GM20431 (cell line): Measurements from ENCODE around the gene USP32.
"Not testable (repeated sequence)": the region's sequence is repeated elsewhere in the genome, so short reads cannot be mapped to it uniquely, and the experiment has no call there.

Experiments
- in situ Hi-C: fragments of 300-500 bp; cut with MseI, MboI; formaldehyde crosslinking; loops from one replicate; pipeline ENCODE4 v1.15.0; 2020; ENCODE audit warnings: low sequenced_read_pairs; ENCODE audit not compliant: unreplicated experiment

The USP32 gene

DNA sequence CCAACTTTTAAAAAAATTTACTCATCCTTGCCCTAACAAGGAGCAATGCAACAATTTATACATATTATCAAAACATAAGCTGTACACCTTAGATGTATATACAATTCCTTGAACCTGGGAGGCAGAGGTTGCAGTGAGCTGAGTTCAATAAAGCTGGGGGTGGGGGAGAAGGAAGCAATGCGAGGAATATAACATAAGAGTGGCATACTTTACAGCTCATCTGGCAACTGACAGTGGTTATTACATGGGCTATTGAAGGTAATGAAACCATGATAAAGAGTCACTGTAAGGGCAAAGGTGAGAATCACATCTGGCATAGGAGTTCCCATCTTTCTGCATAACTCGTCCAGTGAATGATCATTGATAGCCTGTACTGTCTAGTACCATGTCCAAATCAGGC is 198.5 kb downstream of the USP32 start:
- in situ Hi-C loops, result no loop called here

DNA sequence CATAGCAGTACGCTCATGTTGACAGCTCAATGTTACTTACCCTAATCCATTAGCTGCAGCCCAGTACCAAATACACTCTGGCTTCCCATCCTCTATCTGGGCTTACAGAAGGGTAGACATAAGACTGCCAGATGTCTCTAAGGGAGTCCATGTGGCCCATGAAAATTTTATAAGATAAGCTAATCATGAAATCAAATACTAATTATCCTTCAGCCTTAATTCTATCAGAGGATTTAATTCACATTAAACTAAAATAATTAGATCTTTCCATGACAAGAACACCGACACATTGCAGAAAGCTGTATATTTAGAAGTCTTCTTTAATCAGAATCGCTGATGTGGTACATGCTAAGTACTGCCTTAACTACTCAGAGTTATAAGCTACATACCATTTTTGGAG is 198.9 kb downstream of the USP32 start:
- in situ Hi-C loops, result not testable (repeated sequence)

DNA sequence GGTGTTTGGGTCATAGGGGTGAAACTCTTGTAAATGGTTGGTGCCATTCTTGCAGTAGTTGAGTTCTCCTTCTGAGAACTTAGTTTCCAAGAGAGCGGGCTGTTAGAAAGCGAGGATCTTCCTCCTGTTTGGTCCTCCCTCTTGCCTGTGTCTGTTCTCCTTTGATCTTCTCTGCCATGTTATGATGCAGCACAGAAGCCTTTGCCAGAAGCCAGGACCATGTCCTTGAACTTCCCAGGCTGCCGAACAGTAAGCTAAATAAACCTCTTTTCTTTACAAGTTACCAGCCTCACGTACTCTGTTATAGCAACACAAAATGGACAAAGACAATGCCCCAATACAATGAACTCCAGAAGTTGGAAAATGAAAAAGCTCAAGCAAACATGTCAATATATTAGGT is 201.9 kb downstream of the USP32 start:
- in situ Hi-C loops, result not testable (repeated sequence)

DNA sequence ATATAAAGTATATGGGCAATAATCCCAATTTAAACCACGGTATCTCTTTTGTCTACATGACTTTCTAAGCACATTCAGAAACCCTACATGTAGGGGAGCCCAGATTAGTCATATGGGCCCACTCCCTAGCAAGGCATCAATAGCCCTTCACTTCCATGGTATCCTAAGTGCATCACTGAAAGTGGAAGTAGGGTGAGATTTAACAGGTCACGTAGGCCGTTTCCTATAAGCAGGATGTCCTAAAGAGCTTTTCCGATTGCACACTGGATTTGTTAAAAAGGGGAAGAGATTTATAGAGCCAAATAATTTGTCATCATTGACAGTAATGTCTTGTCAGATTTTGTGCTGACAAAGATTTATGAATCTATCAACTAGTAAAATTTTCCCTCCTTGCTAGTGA is 203.2 kb downstream of the USP32 start:
- in situ Hi-C loops, result no loop called here

DNA sequence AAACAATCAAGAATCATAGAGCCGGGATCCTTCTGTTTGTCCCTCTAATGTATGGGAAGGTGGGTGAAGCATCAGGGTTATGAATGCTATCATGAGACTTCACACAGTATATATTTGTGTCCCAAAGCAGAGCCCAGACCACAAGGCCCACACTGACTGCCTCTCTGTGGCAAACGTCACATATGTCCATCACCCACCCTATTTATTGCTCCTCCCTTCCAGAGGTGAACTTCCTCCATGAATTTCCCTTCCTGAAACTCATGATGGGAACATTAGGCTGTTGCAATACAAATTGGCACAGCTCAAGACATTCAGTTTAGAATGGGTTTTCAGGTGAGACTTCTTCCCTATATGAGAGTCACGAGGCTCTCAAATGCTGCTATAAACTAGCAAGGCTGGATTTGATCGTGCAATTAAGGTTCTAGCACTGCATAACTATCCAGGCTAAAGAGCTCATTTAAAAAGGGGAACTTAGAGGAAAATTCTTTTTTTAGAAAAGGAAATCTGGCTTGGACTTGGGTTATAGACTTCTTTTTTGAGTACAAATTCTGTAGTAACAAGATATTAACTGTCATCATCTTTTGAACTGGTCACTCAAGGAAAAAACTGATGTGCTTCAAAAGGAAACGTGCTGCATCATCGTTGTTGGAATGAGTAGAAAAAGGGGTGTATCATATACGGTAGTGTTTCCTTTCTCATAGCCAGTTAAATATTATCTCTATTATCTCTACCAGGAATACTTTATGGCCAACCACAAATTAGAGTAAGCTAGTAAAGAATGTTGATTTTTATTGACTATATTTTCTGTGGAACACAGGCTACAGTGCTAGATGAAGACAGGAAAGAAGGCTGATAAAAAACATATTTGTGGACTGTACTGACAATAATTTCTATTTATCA is 204.8 kb downstream of the USP32 start:
- in situ Hi-C loops, result not testable (repeated sequence)

DNA sequence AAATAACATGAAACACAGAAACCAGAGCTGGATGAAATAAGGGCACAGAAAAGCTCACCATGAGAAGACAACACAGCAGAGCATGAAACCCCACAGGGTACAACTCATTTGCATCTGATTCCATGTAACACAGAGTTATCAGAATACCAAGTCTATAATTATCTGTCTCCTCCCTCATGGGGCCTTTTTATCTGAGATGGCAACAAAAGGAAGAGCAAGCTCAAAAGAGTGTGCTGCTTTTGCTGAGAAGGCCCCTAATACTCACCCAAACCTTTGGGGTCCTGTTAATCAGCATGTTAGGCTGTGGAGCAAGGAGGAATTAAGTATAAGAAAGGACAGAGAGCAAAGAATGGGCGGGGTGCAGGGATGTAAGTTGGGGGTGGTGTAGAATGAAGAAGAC is 205.6 kb downstream of the USP32 start:
- in situ Hi-C loops, result not testable (repeated sequence)

DNA sequence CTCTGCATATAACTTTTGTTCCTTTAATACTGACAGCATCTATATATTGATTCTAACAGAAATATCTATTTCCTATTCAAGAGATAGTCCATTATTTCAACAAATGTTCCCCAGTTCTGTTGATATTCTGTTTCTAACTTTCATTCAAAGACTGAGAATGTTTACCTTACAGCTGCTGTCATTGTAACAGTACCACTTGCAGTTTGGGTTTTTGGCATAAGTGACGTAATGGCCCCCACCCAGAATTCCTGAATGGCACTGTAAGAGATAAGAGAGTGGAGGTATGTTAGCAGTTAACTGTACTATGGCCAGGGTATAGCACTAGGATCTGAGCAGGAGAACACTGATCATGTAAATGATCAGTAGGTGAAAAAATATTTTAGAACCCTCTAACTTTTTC is 211.6 kb downstream of the USP32 start:
- in situ Hi-C loops, result not testable (repeated sequence)

DNA sequence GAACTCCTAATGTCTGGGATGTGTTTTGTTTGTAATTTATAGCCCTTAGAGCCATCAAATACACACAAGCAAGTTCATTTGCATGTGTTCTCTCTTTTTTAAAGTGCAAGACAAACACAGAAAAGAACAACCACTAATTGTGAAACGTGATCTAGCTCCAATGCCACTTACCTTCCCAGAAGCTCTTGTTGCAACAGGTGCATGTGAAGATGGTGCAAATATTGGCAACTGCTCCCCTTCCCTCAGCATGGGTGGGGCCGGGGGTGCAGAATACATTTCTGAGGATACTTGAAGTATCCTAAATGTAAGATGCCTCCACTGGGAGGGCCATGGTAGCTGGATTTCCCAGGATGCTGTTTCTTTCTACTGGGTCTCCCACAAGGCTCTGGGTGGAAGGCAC is 213.8 kb downstream of the USP32 start:
- in situ Hi-C loops, result not testable (repeated sequence)

DNA sequence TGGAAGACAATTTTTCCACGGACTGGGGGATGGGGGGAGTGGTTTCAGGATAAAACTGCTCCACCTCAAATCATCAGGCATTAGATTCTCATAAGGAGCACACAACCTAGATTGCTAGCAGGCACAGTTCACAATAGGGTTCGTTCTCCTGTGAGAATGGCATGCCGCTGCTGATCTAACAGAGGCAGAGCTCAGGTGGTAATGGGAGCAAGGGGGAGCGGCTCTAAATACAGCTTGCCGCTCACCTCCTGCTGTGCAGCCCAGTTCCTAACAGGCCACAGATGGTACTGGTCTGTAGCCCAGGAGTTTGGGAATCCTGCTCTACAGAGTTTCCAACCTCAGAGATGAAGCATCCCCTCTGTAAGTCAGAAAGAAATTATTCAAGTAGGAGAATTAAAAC is 215.2 kb downstream of the USP32 start:
- in situ Hi-C loops, result not testable (repeated sequence)

DNA sequence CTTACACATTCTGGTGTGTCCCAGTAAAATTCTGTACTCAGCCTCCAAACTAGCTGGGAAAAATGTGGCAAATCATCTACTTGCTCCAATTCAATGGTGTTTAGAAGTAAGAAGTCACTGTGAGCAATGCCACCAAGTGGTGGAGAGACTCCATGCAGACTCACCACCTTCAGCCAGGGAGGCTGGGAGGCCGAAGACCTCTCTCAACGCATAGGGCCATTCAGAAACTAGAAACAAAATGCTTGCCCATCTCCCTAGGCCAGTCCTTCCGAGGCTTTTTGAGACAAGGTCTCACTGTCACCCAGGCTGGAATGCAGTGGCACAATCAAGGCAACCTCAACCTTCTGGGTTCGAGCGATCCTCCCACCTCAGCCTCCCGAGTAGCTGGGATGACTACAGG is 217.2 kb downstream of the USP32 start:
- in situ Hi-C loops, result not testable (repeated sequence)

DNA sequence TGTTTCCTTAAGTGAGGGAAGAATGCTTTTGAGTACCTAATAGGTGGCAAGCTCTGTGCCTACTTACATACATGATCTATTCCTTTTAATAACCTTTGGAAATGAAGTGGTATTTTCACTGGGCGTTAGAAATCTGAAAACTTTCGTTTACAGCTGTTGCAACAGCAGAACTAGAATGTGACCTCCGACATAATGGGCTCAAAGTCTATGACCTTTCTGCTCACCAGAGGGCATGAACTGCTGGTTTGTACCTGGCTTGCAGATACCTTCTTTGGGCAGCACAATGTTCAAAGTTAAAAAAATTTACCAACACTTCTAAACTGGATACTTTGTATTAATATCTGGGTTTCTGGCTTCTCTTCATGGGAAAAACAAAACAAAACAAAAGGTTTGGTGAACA is 217.9 kb downstream of the USP32 start:
- in situ Hi-C loops, result no loop called here

DNA sequence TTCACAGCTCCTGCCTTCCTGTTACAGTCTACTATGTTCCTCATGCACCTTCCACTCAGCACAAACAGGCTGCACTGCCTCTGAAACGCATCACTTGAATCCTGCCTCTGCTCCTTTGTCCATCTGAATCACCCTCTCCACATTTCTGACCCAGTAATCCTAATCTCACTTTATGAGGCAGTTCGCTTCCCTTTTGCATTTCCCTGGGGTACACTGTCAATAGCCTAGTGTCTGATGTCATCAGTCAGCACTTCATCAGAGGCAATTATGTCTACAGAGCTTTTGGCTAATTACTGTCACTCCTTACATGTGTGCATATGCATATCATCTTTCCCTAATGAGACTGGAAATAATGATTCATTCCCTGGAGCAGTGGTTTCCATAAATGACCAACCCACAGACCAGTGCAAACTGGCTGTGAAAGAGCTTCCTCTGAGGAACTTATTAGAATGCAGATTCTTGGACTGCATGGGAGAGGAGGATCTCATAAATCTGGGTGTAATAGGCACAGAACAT is 218.6 kb downstream of the USP32 start:
- in situ Hi-C loops, result no loop called here

DNA sequence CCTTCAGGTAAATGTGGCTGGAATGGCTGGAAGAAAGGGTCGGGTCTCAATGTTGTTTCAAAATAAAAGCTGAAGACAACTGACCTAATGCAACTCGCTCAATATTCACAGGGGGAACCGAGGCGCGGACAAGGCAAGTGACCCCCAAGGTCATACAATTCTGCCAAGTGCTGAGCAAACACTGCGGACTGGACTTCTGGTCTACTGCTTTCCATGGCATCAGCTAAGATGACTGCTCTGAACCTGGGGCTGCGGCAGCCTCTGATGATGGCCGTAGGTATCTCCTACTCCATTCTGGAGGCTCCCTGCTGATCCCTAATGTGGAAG is 220.2 kb downstream of the USP32 start:
- in situ Hi-C loops, result no loop called here

DNA sequence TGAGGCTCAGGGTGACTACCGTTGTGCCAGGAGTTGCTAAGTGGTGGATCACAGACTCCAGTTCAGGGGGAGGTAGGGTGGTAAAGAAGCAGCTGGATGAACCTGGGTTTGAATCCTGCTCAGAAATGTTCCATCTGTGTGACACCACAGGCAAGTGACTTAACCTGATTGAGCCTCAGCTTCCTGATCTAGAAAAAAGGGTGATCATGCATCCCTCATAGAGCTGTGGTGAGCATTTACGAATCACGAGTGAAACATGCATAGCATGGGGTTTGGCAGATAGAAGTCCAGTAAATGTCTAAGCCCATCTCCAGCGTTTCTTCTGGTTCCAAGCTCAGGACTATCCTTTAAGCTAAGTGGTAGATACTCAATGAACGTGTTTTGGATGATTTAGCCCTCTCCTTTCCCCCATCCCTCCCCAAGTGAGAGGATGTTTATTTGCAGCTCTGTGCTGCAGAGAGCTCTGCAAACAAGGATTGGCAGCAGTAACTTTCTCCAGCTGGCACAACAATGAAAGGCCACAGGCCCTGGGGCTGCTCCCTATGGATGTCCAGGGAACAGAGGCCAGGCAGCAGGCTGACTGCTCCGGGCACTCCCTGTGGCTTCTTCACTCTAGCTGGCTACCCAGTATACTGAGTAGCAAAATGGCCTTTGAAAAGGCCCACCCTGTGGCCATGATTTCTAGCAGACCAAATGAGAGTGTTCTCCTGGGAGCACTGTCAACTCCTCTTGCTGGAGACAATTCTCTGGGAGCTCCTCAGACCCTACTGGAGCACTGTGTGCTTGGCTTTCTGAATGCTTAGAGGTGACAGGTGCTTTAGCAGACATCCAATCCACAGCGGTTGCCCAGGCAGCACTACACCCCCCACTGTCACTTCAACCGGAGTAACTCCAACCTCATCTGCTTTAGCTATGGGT is 220.8 kb downstream of the USP32 start:
- in situ Hi-C loops, result no loop called here

DNA sequence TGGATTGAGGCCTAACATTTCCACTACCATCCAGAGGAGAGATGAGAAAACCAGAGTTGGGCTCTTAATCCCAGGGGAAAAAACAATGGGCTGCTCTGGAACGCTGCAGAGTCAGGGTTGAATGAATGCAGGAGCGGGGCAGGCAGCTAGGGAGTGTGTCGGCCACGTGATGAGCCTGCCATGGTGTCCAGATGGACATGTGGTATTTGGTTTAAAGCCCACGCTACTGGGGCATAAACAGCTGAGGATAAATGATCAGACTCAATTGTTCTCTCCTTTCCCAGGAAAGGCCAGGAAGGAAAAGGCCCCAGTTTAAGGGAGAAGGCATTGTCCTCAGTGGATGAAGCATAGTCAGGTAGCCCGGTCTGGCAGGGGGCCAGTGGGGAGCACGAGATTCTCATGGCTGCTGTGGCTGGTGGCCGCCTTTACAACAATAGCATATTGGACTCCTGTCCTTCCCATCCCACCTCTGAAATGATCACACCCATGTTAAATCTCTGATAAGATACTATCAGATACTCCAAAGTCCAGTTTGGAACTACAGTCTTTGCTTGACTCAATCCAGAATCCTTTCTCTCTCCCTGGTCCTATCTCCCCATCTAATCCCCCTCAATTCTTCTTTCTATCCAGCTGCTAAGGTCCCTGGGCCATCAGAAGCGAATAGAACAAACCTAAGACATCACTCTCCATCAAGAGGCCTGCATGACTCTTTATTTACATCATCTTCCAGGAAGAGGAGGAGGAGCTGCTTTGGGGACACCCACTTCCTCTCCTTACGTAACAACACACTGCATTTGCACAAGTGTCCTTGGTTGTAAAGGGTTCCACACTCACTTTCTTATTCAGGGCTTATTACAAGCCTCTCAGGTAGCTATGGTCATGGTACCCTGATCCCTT is 221.8 kb downstream of the USP32 start:
- in situ Hi-C loops, result no loop called here

DNA sequence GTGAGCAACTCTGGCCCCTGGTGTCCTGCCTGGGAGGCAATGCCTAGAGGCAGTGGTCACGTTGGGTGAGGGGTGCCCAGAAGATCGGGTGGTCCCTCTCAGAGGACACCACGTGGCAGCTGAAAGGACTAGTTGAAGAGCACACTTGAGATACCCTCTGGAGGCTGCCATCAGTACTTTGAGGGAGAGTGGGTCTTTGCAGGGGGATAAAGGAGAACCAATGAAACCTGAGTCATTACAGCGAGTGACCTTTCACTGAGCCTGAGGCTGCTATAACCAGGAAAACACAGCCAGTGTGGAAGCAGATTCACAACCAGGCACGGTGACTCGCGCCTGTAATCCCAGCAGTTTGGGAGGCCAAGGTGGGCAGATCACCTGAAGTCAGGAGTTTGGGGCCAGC is 223.3 kb downstream of the USP32 start:
- in situ Hi-C loops, result no loop called here

DNA sequence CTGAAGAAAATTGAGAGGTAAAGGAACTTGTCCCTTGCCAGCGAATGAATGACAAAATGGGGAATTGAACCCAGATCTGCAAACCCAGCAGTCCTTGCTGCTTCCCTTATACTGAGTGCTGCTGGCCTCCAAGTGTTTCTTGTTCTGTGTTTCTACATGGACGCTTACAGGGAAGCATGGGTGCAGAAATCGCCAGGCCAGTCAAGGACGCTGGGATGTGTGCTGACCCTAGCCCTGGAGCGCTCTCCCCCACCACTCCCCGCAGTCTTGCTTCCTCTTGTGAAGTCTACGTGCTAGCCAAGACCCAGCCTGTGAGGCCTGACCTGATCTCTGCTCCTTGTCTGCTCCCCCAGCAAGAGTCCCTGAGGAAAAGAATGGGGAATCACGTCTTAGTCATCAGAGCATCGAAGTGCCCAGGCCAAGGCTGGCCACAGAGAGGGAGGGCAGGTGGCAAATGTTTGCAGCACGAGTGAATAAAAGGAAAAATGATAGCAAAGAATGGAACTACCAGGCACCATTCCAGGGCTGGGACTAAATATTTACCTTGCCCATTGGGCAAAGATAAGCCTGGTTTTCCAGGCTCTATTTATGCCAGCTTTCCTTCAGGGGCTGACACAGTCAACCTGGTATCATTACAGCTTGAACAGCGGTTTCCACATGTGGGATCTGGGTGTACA is 224.7 kb downstream of the USP32 start:
- in situ Hi-C loops, result no loop called here

DNA sequence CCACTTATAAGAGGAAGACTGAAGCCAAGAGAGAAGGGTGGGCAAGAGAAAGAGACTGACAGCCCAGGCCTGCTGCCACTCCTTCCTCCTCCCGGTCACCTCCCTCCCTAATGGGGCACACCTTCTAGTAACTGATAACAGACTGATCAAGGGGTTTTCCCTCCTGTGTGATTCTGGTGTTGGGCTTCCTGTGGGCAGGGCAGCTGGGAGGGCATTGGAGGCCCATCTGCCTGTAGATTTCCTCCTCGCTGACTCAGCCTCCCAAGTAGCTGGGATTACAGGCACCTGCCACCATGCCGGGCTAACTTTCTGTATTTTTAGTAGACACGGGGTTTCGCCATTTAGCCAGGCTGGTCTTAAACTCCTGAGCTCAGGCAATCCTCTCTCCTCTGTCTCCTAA is 226.0 kb downstream of the USP32 start:
- in situ Hi-C loops, result no loop called here

DNA sequence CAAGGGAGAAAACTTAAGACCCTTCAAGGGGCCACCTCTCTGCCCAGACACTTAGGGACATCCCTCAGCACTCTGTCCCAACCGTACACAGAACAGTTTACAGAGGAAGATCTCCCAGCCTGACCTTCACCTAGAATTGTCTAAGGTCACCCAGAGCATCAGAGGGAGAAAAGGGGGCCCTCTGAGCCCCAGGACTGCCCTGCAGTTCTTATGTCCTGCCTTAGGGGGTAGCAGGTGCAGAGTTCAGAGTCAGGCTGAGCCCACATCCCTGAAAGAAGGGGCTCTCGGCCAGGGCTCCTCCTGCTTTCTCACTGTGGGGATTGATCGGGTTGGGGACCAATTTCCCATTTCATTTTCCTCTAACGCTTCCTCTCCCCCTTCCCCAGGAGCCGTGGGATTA is 226.7 kb downstream of the USP32 start:
- in situ Hi-C loops, result no loop called here

DNA sequence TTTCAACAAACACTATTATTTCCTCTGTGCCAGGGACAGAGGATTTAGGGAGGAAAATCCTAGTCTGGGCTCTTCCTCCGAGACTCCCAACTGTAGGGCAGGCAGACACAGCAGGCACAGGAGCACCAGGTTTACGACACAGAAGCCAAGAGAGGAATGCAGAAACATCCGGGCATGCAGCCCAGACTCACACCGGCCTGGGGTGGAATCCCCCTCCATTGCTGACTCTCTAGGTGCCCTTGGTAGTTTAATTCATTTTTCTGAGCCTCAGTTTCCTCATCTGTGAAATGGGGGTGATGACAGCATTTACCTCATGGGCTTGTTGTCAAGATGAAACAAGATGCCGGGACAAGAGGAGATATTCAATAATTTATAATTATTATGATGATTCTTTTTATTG is 227.2 kb downstream of the USP32 start:
- in situ Hi-C loops, result no loop called here
